Heart left ventricle (tissue), 13 donors: ENCODE measurements around the gene KIF26B.

Source experiments
- CTCF ChIP-seq, 12 donors: fragments of 200-600 bp; sonication (generic) in 4 of 12; IDR thresholded peaks; one replicate each; pipeline versions ENCODE4 v1.5.0 to v1.8.0; 2018 to 2022; ENCODE audit warnings: antibody characterized with exemption in 12 of 12, mild to moderate bottlenecking in 5 of 12
- POLR2A ChIP-seq, 2 donors: fragments of 450-650 bp; IDR thresholded peaks; one replicate each; pipeline ENCODE4 v1.6.1; 2017; ENCODE audit warnings: antibody characterized with exemption in 2 of 2, mild to moderate bottlenecking in 2 of 2, moderate library complexity in 2 of 2
- donor health status: ischemic (EF 13 %, LVEDD 7.1; RV severe dilation, severe dysfunction).
- donor health status: DM: no; HTN: yes; CAD: no.
- donor health status: DM: no; HTN: no; CAD: no.
- donor health status: ischemic (EF 25% LVEDD 6.9; RV normal size, moderate dysfunction).
- donor health status: ischemic (EF 25% LVEDD 5.7; RV mildly dilated, moderate dysfunction).
- donor health status: ischemic (EF 35%, LVEDD 5.7; RV mildly dilated, moderate dysfunction).
- donor health status: nonischemic (EF 11% LVEDD 7.7; RV severe dilation, severe dysfunction).
- donor health status: DM: yes; HTN: yes; CAD: no.
- donor health status: PGD.
- donor health status: ischemic (EF 29% LVEDD 5.4; RV normal size, mild dysfunction).
- donor health status: nonischemic (EF 23%, LVEDD 6.1; RV moderate dilation, normal function).

- TF ChIP-seq CTCF (IDR thresholded peaks at IDR 0.05) (no peak), POLR2A (IDR thresholded peaks at IDR 0.05) (no peak)
Measured at GRCh38 chr1:245180496-245181157, 25.8 kb downstream of the KIF26B start.
